Measurements from ENCODE around the gene HMGA1.

DNA sequence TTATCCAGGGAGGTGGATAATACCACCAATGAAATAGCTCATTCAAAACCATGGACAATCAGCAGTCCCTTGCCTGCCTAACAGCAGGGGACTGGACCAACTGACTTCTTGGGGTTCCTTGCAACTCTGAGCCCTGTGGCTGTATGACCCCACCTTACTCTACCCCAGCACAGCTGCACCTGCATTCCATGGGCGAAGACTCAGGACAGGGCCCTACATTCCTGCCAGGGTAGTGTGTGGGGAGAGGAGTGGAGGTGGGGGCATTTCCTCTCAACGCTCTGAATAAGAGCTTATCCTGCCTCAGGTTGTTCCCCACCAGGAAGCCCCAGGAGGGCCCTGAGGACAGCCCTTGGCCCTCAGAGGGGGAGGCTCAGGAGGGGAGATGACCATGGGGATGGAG, 30.8 kb upstream of the HMGA1 start:
- TF ChIP-seq REST (IDR thresholded peaks at IDR 0.05; ENCODE audit: insufficient read depth in 1 of 2, low read depth in 2 of 2, low read length in 2 of 2) (no peak), TAF1 (IDR thresholded peaks at IDR 0.05; ENCODE audit: borderline replicate concordance, insufficient read depth, low read length) (no peak), POLR2AphosphoS5 (IDR thresholded peaks at IDR 0.05; ENCODE audit: low read depth, low read length) (no peak), SIN3A (IDR thresholded peaks at IDR 0.05; ENCODE audit: borderline replicate concordance, insufficient read depth, low read length) (no peak), FOXP2 (optimal IDR thresholded peaks at IDR 0.05; ENCODE audit: borderline replicate concordance, extremely low read depth, extremely low read length, insufficient read depth) (no peak)

All from PFSK-1 (cell line).